H9 (cell line): ENCODE results near the gene C11orf91. TPM values are rescaled to one million over a fixed set of nuclear protein-coding genes. Genes with fewer than 3 reads are reported as not detected.
"Not testable (repeated sequence)": the region's sequence is repeated elsewhere in the genome, so short reads cannot be mapped to it uniquely, and the experiment has no call there.

Experiments used
- DNase-seq: peaks from one replicate; pipeline ENCODE4 v3.0.0-alpha.2; 2017
- H2AFZ ChIP-seq: one replicate; pipeline ENCODE4 v1.6.1; 2013; ENCODE audit warnings: mild to moderate bottlenecking, low read length, control low read depth, moderate library complexity
- H2AK5ac ChIP-seq: 2 replicates; pipeline ENCODE4 v1.6.1; 2013; ENCODE audit warnings: low read length, control low read depth, mixed read lengths; ENCODE audit not compliant: insufficient read length
- H2BK120ac ChIP-seq: one replicate; pipeline ENCODE4 v1.6.1; 2013; ENCODE audit warnings: low read depth, mild to moderate bottlenecking, low read length, control low read depth, inconsistent platforms; ENCODE audit not compliant: poor library complexity, severe bottlenecking
- H2BK12ac ChIP-seq: 2 replicates; pipeline ENCODE4 v1.6.1; 2013; ENCODE audit warnings: low read length, control low read depth, mixed read lengths, low read depth; ENCODE audit not compliant: insufficient read length
- H2BK15ac ChIP-seq: 2 replicates; pipeline ENCODE4 v1.6.1; 2013; ENCODE audit warnings: low read depth, low read length, control low read depth
- H2BK20ac ChIP-seq: one replicate; pipeline ENCODE4 v1.6.1; 2013; ENCODE audit warnings: low read depth, mild to moderate bottlenecking, low read length, control low read depth, inconsistent platforms; ENCODE audit not compliant: poor library complexity, severe bottlenecking
- H2BK5ac ChIP-seq: 2 replicates; pipeline ENCODE4 v1.6.1; 2013; ENCODE audit warnings: low read length, control low read depth, mixed read lengths; ENCODE audit not compliant: insufficient read length
- H3K14ac ChIP-seq: 2 replicates; pipeline ENCODE4 v1.6.1; 2013; ENCODE audit warnings: low read length, control low read depth; ENCODE audit not compliant: insufficient read depth
- H3K18ac ChIP-seq: 2 replicates; pipeline ENCODE4 v1.6.1; 2013; ENCODE audit warnings: low read depth, mild to moderate bottlenecking, mixed read lengths, low read length, control low read depth; ENCODE audit not compliant: insufficient read length
- H3K23ac ChIP-seq: 2 replicates; pipeline ENCODE4 v1.6.1; 2013; ENCODE audit warnings: low read length, control low read depth, mixed read lengths, low read depth; ENCODE audit not compliant: insufficient read length
- H3K23me2 ChIP-seq: 2 replicates; pipeline ENCODE4 v1.6.1; 2013; ENCODE audit warnings: low read depth, mild to moderate bottlenecking, mixed read lengths, low read length, control low read depth; ENCODE audit not compliant: insufficient read length, poor library complexity, severe bottlenecking
- H3K27ac ChIP-seq: 2 replicates; pipeline ENCODE4 v1.5.1; 2013; ENCODE audit warnings: low read length, control low read depth, mixed read lengths, low read depth; ENCODE audit not compliant: insufficient read length
- H3K27me3 ChIP-seq: 2 replicates; pipeline ENCODE4 v1.6.1; 2013; ENCODE audit warnings: low read length, control low read depth, inconsistent platforms; ENCODE audit not compliant: insufficient read depth
- H3K4ac ChIP-seq: 2 replicates; pipeline ENCODE4 v1.6.1; 2013; ENCODE audit warnings: low read depth, mild to moderate bottlenecking, control low read depth, inconsistent platforms, low read length, moderate library complexity
- H3K4me1 ChIP-seq: 2 replicates; pipeline ENCODE4 v1.6.1; 2013; ENCODE audit warnings: low read length, control low read depth, inconsistent platforms; ENCODE audit not compliant: insufficient read depth
- H3K4me2 ChIP-seq: 2 replicates; pipeline ENCODE4 v1.6.1; 2013; ENCODE audit warnings: low read length, control low read depth, mixed read lengths; ENCODE audit not compliant: insufficient read length, insufficient read depth
- H3K56ac ChIP-seq: 2 replicates; pipeline ENCODE4 v1.6.1; 2013; ENCODE audit warnings: low read depth, mild to moderate bottlenecking, mixed read lengths, low read length, control low read depth; ENCODE audit not compliant: insufficient read length
- H3K79me1 ChIP-seq: 2 replicates; pipeline ENCODE4 v1.6.1; 2013; ENCODE audit warnings: low read depth, mild to moderate bottlenecking, moderate library complexity, low read length, control low read depth, inconsistent platforms; ENCODE audit not compliant: insufficient read depth, poor library complexity, severe bottlenecking
- H3K79me2 ChIP-seq: 2 replicates; pipeline ENCODE4 v1.6.1; 2013; ENCODE audit warnings: low read length, control low read depth, inconsistent platforms; ENCODE audit not compliant: insufficient read depth
- H3K9ac ChIP-seq: 2 replicates; pipeline ENCODE4 v1.6.1; 2013; ENCODE audit warnings: low read length, control low read depth, mixed read lengths; ENCODE audit not compliant: insufficient read length; ENCODE audit errors: extremely low read depth
- H3K9me3 ChIP-seq: one replicate; pipeline ENCODE4 v1.6.1; 2013; ENCODE audit warnings: low read depth, low read length, inconsistent platforms; ENCODE audit not compliant: control insufficient read depth
- H3T11ph ChIP-seq: one replicate; pipeline ENCODE4 v1.6.1; 2013; ENCODE audit warnings: mild to moderate bottlenecking, low read length, control low read depth, inconsistent platforms
- H4K20me1 ChIP-seq: one replicate; pipeline ENCODE4 v1.6.1; 2013; ENCODE audit not compliant: control insufficient read depth, insufficient read length, insufficient read depth
- H4K5ac ChIP-seq: 2 replicates; pipeline ENCODE4 v1.6.1; 2013; ENCODE audit warnings: low read depth, mild to moderate bottlenecking, mixed read lengths, low read length, control low read depth; ENCODE audit not compliant: insufficient read length
- H4K8ac ChIP-seq: replicated peaks from 2 replicates; pipeline ENCODE4 v1.6.1; 2013; ENCODE audit warnings: low read length, control low read depth, mixed read lengths, low read depth; ENCODE audit not compliant: insufficient read length
- H4K91ac ChIP-seq: 2 replicates; pipeline ENCODE4 v1.6.1; 2013; ENCODE audit warnings: low read depth, mild to moderate bottlenecking, moderate library complexity, mixed read lengths, low read length, control low read depth; ENCODE audit not compliant: insufficient read length
- H3K27ac Mint-ChIP-seq, 3 experiments: 2 replicates in 2 of 3; 3 replicates in 1 of 3; pipeline ENCODE4 v1.8.0; 2020 to 2021; ENCODE audit warnings: mixed read lengths in 3 of 3, mild to moderate bottlenecking in 1 of 3, moderate library complexity in 1 of 3
- H3K27me3 Mint-ChIP-seq: 2 replicates; pipeline ENCODE4 v1.8.0; 2021; ENCODE audit warnings: low read depth, mild to moderate bottlenecking, moderate library complexity, mixed read lengths
- H3K36me3 Mint-ChIP-seq, 3 experiments: 2 replicates in 2 of 3; 3 replicates in 1 of 3; pipeline ENCODE4 v1.8.0; 2020 to 2021; ENCODE audit warnings: low read depth in 3 of 3, mixed read lengths in 3 of 3; ENCODE audit not compliant: insufficient read depth in 1 of 3
- H3K4me1 Mint-ChIP-seq, 2 experiments: 2 replicates each; pipeline ENCODE4 v1.8.0; 2020; ENCODE audit warnings: mixed read lengths in 2 of 2
- H3K4me3 Mint-ChIP-seq, 2 experiments: 2 replicates in 1 of 2; 3 replicates in 1 of 2; pipeline ENCODE4 v1.8.0; 2020 to 2021; ENCODE audit warnings: mild to moderate bottlenecking in 2 of 2, mixed read lengths in 2 of 2, moderate library complexity in 1 of 2
- H3K9me3 Mint-ChIP-seq, 2 experiments: 2 replicates in 1 of 2; 3 replicates in 1 of 2; pipeline ENCODE4 v1.8.0; 2020; ENCODE audit warnings: mild to moderate bottlenecking in 2 of 2, mixed read lengths in 2 of 2, moderate library complexity in 1 of 2
- WGBS: extraction: QIAGEN DNeasy Blood & Tissue Kit; methylation state at CpG from one replicate; pipeline ENCODE4 v1.1.7; 2013; ENCODE audit warnings: missing lambda C conversion rate, low lambda C conversion rate, mixed read lengths; ENCODE audit not compliant: insufficient read length; ENCODE audit errors: extremely low coverage; 5-methylcytosine and 5-hydroxymethylcytosine counted together
- total RNA-seq: library from RNA; stranded (reverse); gene quantifications from 2 replicates; pipeline ENCODE4 v1.2.1, GENCODE V29; 2021

The C11orf91 gene
- total RNA-seq, 1 experiment from 2014 or later: not detected

GRCh38 chr11:33727539-33727938 lies 26.9 kb upstream of the C11orf91 start:
- WGBS: no CpG with 5 or more reads among the region's 1 CpG
- H3K9me3 ChIP-seq, H3K27ac Mint-ChIP-seq, H3K4ac ChIP-seq, H3K23me2 ChIP-seq, H3K18ac ChIP-seq, H2BK5ac ChIP-seq, H4K8ac ChIP-seq, H3K56ac ChIP-seq, H3K14ac ChIP-seq, H3K9me3 Mint-ChIP-seq, H2AFZ ChIP-seq, H3K79me2 ChIP-seq, H3K23ac ChIP-seq, H4K5ac ChIP-seq, H4K91ac ChIP-seq, H3K9ac ChIP-seq, H3T11ph ChIP-seq, H3K79me1 ChIP-seq, H3K27ac ChIP-seq, H4K20me1 ChIP-seq, H2BK12ac ChIP-seq, H2AK5ac ChIP-seq, H2BK15ac ChIP-seq, H3K4me1 ChIP-seq, H3K27me3 ChIP-seq, H3K27me3 Mint-ChIP-seq, DNase-seq, H2BK20ac ChIP-seq, H3K4me2 ChIP-seq, H3K36me3 Mint-ChIP-seq, H2BK120ac ChIP-seq: not testable (repeated sequence)
- H3K4me1 Mint-ChIP-seq: peaks cover 24 to 25% of the 10 kb centered on the region in 2 experiments
- H3K4me3 Mint-ChIP-seq: 0 out of 5 replicates have a peak overlapping the region, but pooled peaks of 1 of the 2 experiments have one; percentile 11
